Measurements from ENCODE around the gene TMEM190.

DNA sequence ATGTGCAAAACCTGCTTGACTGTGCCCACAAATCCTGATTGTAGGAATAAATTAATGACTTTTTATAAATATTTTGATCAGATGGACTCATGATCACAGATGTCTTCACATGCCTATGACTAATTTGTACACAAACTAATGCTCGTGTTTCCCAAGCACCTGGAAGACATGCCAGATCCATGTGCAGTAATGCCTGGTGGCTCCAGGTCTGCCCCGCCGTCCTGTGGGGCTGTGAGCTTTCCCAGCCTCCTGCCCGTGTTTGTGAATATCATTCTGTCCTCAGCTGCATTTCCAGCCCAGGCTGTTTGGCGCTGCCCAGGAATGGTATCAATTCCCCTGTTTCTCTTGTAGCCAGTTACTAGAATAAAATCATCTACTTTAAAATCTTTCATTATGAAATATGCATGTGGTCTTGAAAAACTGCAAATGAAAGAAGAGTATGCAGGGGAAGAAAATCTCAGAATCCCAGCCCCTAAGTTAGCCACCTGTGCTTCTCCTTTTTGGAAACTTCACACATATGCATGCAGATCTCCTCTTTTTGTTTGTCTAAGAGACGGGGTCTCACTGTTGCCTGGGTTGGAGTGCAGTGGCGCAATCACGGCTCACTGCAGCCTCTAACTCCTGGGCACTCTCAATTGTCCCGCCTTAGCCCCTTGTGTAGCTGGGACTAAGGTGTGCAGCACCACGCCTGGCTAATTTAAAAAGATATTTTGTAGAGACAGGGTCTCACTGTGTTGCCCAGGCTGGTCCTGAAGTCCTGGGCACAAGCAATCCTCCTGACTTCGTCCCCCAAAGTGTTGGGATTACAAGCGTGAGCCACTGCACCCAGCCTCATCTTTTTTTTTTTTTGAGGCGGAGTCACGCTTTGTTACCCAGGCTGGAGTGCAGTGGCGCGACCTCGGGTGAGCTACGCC, 15.3 kb downstream of the TMEM190 start:
- TF ChIP-seq POLR2A (IDR thresholded peaks at IDR 0.05) = no peak
- TF ChIP-seq, protein P1, sequence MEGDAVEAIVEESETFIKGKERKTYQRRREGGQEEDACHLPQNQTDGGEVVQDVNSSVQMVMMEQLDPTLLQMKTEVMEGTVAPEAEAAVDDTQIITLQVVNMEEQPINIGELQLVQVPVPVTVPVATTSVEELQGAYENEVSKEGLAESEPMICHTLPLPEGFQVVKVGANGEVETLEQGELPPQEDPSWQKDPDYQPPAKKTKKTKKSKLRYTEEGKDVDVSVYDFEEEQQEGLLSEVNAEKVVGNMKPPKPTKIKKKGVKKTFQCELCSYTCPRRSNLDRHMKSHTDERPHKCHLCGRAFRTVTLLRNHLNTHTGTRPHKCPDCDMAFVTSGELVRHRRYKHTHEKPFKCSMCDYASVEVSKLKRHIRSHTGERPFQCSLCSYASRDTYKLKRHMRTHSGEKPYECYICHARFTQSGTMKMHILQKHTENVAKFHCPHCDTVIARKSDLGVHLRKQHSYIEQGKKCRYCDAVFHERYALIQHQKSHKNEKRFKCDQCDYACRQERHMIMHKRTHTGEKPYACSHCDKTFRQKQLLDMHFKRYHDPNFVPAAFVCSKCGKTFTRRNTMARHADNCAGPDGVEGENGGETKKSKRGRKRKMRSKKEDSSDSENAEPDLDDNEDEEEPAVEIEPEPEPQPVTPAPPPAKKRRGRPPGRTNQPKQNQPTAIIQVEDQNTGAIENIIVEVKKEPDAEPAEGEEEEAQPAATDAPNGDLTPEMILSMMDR (IDR thresholded peaks at IDR 0.05) = no peak
